HepG2 (cell line): ENCODE measurements around the gene OTUB2. TPM values are rescaled to one million over a fixed set of nuclear protein-coding genes. Genes with fewer than 3 reads are reported as not detected.
A peak's percentile ranks its signal among the peaks of the same experiment; 100 is the strongest.

Source experiments
- ATF3 ChIP-seq: sonication (generic); formaldehyde crosslinking; IDR thresholded peaks from 2 replicates; pipeline ENCODE4 v1.4.0; 2020; ENCODE audit warnings: missing genetic modification reagents
- DMAP1 ChIP-seq: IDR thresholded peaks from 2 replicates; pipeline ENCODE4 v1.6.1; 2016
- EEA1 ChIP-seq: sonication (generic); formaldehyde crosslinking; IDR thresholded peaks from 2 replicates; pipeline ENCODE4 v1.5.1; 2020; ENCODE audit warnings: mild to moderate bottlenecking, missing genetic modification reagents, borderline replicate concordance
- EZH2 ChIP-seq: conservative IDR thresholded peaks from 2 replicates; pipeline ENCODE4 v1.6.1; 2012; ENCODE audit warnings: mild to moderate bottlenecking, low read depth, low read length, moderate library complexity
- FOXP1 ChIP-seq, 2 experiments: fragments of 450-650 bp in 1 of 2; IDR thresholded peaks; 2 replicates each; pipeline ENCODE4 v1.6.1; 2017 to 2018; ENCODE audit warnings: antibody characterized with exemption in 1 of 2
- HNF4G ChIP-seq, 2 experiments: sonication (generic) in 1 of 2; formaldehyde crosslinking in 1 of 2; IDR thresholded peaks; 2 replicates each; pipeline versions ENCODE4 v1.4.0 to v1.6.1; 2011 to 2020; ENCODE audit warnings: borderline replicate concordance in 2 of 2, low read depth in 2 of 2, mild to moderate bottlenecking in 2 of 2, low read length in 1 of 2, missing genetic modification reagents in 1 of 2, moderate library complexity in 1 of 2
- NFIC ChIP-seq: IDR thresholded peaks from 2 replicates; pipeline ENCODE4 v1.6.1; 2012; ENCODE audit warnings: mild to moderate bottlenecking, low read length, inconsistent platforms
- POLR2AphosphoS2 ChIP-seq: IDR thresholded peaks from 2 replicates; pipeline ENCODE4 v1.6.1; 2011; ENCODE audit warnings: low read depth, low read length, improper control_type of control experiment
- SMARCC2 ChIP-seq: fragments of 450-650 bp; IDR thresholded peaks from 2 replicates; pipeline ENCODE4 v1.6.1; 2017; ENCODE audit warnings: antibody characterized with exemption, mild to moderate bottlenecking
- TAF1 ChIP-seq: sonication (generic); formaldehyde crosslinking; IDR thresholded peaks from 2 replicates; pipeline ENCODE4 v1.4.0; 2020; ENCODE audit warnings: missing genetic modification reagents
- TCF7 ChIP-seq: sonication (generic); IDR thresholded peaks from 2 replicates; pipeline ENCODE4 v1.6.1; 2016; ENCODE audit warnings: antibody characterized with exemption, low read depth
- TFDP2 ChIP-seq: sonication (generic); formaldehyde crosslinking; IDR thresholded peaks from 2 replicates; pipeline ENCODE4 v1.4.0; 2020; ENCODE audit warnings: missing genetic modification reagents
- U2AF2 ChIP-seq: fragments of 200-400 bp; formaldehyde crosslinking; IDR thresholded peaks from 2 replicates; pipeline ENCODE4 v1.6.1; 2017; ENCODE audit warnings: low read depth, mild to moderate bottlenecking, low read length
- ZMAT3 ChIP-seq: sonication (generic); formaldehyde crosslinking; conservative IDR thresholded peaks from 2 replicates; pipeline ENCODE4 v1.7.0; 2021; ENCODE audit warnings: missing genetic modification reagents
- ZMYM2 ChIP-seq: sonication (generic); formaldehyde crosslinking; IDR thresholded peaks from 2 replicates; pipeline ENCODE4 v1.8.0; 2022; ENCODE audit warnings: mild to moderate bottlenecking, missing genetic modification reagents
- ZNF230 ChIP-seq: sonication (generic); formaldehyde crosslinking; IDR thresholded peaks from 2 replicates; pipeline ENCODE4 v1.4.0; 2020; ENCODE audit warnings: mild to moderate bottlenecking, missing genetic modification reagents
- ZNF260 ChIP-seq: sonication (generic); formaldehyde crosslinking; IDR thresholded peaks from 2 replicates; pipeline ENCODE4 v1.4.0; 2020; ENCODE audit warnings: missing genetic modification reagents, low read depth, mild to moderate bottlenecking, borderline replicate concordance
- ZNF703 ChIP-seq: sonication (generic); formaldehyde crosslinking; IDR thresholded peaks from 2 replicates; pipeline ENCODE4 v1.5.1; 2020; ENCODE audit warnings: missing genetic modification reagents, mild to moderate bottlenecking, moderate library complexity, borderline replicate concordance
- ZNF772 ChIP-seq: sonication (generic); formaldehyde crosslinking; IDR thresholded peaks from 2 replicates; pipeline ENCODE4 v1.5.0; 2020; ENCODE audit warnings: mild to moderate bottlenecking, missing genetic modification reagents
- ZNF792 ChIP-seq: IDR thresholded peaks from 2 replicates; pipeline ENCODE4 v1.6.1; 2016
- polyA plus RNA-seq, 8 experiments: library from polyadenylated mRNA; depleted of rRNA in 3 of 8; stranded (reverse) in 7 of 8; unstranded in 1 of 8; fragments of >200 nt; fragmentation: Illumina TruSeq in 4 of 8; extraction: Trizol in 4 of 8; gene quantifications; 2 replicates each; pipeline versions ENCODE4 v1.2.1 to v1.2.3, GENCODE V29; 2011 to 2016; ENCODE audit warnings: low read depth in 4 of 8, missing spikeins in 1 of 8, mixed read lengths in 1 of 8; ENCODE audit not compliant: insufficient read depth in 1 of 8
- total RNA-seq, 5 experiments: library from RNA; depleted of rRNA; stranded (reverse); fragments of >200 nt; fragmentation: Illumina TruSeq; extraction: Trizol; gene quantifications; 2 replicates each; pipeline ENCODE4 v1.2.3, GENCODE V29; 2016; ENCODE audit warnings: low read depth in 1 of 5
- TF ChIP-seq, protein P1 (sequence below): sonication (generic); formaldehyde crosslinking; IDR thresholded peaks from 2 replicates; pipeline ENCODE4 v1.4.0; 2020; ENCODE audit warnings: mild to moderate bottlenecking, missing genetic modification reagents

The OTUB2 gene
- total and polyA plus RNA-seq, 2 of the 13 experiments (the other 11 are each of a cell fraction or from before 2014, with no cell fraction given), result 2.2 to 2.4 TPM

DNA sequence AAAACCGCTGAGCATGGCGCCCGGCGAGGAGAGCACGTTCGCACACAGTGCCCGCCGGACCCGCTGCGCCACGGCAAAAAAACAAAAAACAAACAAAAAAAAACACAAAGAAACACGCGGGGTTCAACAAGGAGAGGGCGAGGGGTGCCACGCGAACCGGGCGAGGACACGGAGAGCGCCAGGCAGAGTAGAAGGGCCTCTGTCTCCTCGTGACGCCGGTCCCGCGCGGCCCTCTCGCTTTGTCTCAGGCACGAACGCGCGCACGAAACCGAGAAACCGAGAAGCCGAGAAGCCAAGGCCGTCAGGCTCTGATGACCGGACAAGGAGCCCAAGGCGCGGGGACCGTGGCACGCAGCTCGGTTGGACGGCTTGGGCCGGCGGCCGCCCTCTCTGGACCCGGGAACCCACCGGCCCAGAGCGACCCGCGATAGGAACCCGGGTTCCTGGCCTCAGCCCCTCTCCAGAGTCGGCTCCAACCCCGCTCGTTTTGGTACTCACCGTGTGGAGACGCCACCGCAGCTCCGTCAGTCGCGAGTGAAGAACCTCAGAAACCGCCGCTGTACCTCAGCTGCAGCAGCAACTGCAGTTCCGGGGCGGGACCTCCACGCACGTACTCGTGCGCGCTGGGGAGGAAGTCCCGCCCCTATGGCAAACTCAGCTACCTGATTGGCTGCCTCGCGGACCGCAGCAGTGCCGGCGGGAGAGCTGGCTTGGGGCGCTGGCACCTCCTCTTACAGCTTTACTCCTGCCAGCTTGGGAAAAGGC is 54.7 kb downstream of the OTUB2 start, which contains the start of the genes DDX24 and IFI27L1 (continued):
- TF ChIP-seq, protein P1, sequence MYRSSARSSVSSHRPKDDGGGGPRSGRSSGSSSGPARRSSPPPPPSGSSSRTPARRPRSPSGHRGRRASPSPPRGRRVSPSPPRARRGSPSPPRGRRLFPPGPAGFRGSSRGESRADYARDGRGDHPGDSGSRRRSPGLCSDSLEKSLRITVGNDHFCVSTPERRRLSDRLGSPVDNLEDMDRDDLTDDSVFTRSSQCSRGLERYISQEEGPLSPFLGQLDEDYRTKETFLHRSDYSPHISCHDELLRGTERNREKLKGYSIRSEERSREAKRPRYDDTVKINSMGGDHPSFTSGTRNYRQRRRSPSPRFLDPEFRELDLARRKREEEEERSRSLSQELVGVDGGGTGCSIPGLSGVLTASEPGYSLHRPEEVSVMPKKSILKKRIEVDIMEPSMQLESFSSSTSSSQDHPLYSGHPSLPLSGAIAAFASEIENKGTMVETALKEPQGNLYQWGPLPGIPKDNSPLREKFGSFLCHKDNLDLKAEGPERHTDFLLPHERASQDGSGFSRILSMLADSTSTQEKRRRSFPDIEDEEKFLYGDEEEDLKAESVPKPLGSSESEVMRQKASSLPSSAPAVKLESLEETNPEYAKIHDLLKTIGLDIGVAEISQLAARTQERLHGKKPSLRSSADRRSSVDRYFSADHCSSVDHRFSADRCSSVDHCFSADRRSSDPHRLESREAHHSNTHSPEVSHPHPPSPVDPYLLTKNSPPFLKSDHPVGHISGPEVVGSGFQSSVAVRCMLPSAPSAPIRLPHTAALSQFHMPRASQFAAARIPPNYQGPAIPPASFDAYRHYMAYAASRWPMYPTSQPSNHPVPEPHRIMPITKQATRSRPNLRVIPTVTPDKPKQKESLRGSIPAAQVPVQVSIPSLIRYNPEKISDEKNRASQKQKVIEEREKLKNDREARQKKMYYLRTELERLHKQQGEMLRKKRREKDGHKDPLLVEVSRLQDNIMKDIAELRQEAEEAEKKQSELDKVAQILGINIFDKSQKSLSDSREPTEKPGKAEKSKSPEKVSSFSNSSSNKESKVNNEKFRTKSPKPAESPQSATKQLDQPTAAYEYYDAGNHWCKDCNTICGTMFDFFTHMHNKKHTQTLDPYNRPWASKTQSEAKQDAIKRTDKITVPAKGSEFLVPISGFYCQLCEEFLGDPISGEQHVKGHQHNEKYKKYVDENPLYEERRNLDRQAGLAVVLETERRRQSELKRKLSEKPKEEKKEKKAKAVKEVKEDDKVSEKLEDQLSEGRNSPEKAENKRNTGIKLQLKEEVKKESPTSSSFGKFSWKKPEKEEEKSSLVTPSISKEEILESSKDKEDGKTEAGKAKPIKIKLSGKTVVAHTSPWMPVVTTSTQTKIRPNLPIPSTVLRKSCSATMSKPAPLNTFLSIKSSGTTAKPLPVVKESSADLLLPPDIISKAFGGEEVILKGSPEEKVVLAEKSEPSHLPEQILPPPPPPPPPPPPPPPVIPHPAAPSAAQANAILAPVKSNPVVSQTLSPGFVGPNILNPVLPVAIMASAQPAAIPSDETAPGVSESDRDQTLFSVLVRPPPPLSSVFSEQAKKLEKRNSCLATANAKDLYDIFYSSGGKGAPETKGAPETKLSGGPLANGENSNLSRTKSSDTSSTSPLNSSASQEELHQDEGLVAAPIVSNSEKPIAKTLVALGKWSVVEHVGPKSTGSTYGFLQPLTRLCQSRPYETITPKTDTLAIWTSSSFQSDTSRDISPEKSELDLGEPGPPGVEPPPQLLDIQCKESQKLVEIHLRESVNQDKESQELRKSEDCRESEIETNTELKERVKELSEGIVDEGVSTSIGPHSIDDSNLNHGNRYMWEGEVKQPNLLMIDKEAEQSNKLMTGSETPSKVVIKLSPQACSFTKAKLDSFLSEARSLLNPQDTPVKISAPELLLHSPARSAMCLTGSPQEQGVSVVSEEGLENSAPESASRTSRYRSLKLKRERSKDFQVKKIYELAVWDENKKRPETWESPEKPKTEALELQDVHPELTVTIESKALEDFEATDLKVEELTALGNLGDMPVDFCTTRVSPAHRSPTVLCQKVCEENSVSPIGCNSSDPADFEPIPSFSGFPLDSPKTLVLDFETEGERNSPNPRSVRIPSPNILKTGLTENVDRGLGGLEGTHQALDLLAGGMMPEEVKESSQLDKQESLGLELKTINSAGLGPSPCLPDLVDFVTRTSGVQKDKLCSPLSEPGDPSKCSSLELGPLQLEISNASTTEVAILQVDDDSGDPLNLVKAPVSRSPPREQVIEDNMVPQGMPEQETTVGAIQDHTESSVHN (CRISPR knock-in tag), result no peak
- TF ChIP-seq EEA1 (CRISPR knock-in tag) (peak; percentile 70; the same call in 1 of the 2 replicates), TAF1 (peak; percentile 87), NFIC (no peak), ZNF703 (CRISPR knock-in tag) (no peak), TFDP2 (CRISPR knock-in tag) (peak; percentile 97), U2AF2 (no peak), POLR2AphosphoS2 (no peak), EZH2 (no peak), ATF3 (CRISPR knock-in tag) (no peak), ZMYM2 (CRISPR knock-in tag) (no peak), ZNF772 (CRISPR knock-in tag) (peak; percentile 55; the same call in 1 of the 2 replicates), FOXP1 (IDR thresholded peaks at IDR 0.05) (no peak), FOXP1 (CRISPR knock-in tag; IDR thresholded peaks at IDR 0.05) (no peak), TCF7 (no peak), SMARCC2 (no peak), ZMAT3 (CRISPR knock-in tag) (0 out of 2 replicates have a peak, but pooled peaks have one; percentile 45), ZNF230 (CRISPR knock-in tag) (no peak), ZNF260 (no peak), HNF4G (IDR thresholded peaks at IDR 0.05; ENCODE audit: borderline replicate concordance, low read depth, low read length) (no peak), HNF4G (CRISPR knock-in tag; IDR thresholded peaks at IDR 0.05; ENCODE audit: borderline replicate concordance, low read depth) (no peak), ZNF792 (no peak), DMAP1 (CRISPR knock-in tag) (peak; percentile 68)
